K562 (cell line): ENCODE measurements around the gene RPL39L. TPM values are rescaled to one million over a fixed set of nuclear protein-coding genes. Genes with fewer than 3 reads are reported as not detected.

ENCODE experiments used
- ATAC-seq: fragments of 200-7000 bp; cut with Tn5 transposase; 3 replicates; pipeline ENCODE4 v1.9.1; 2020; ENCODE audit warnings: moderate library complexity
- BruUV-seq: library from RNA; stranded (reverse); fragments of 400-500 nt; replicated peaks from 2 replicates; lab custom pipeline; 2021; lab: Mats Ljungman, UMichigan
- CTCF ChIA-PET: fragments of 300-600 bp; formaldehyde crosslinking; extraction: SDS; loops from one replicate; lab custom pipeline; 2021; ENCODE audit warnings: low intra/inter-chr PET ratio; lab: Yijun Ruan, JAX
- POLR2A ChIA-PET: fragments of 300-600, 350-650 bp; sonication (Branson Sonifier 250); formaldehyde crosslinking; extraction: SDS; loops from one replicate; lab custom pipeline; 2021; ENCODE audit warnings: antibody characterized with exemption, inconsistent platforms; lab: Yijun Ruan, JAX
- DNase-seq, 4 experiments: peaks; one replicate each; pipeline versions ENCODE4 v3.0.0 to v3.0.0-alpha.2; 2011 to 2018; ENCODE audit warnings: low spot score in 3 of 4, mixed read lengths in 3 of 4; ENCODE audit errors: extremely low read depth in 1 of 4
- FAIRE-seq: peaks from 2 replicates; lab custom pipeline; 2011; peaks lifted over from hg19 to GRCh38; lab: Jason Lieb, UNC
- H2AFZ ChIP-seq: 2 replicates; pipeline ENCODE4 v1.6.0; 2011; ENCODE audit warnings: low read depth, low read length, control low read depth, inconsistent platforms
- H3K27ac ChIP-seq: fragments of 200-600 bp; 3 replicates; pipeline ENCODE4 v1.8.0; 2011; ENCODE audit warnings: low read depth, mild to moderate bottlenecking, control low read depth, inconsistent platforms, low read length, moderate library complexity, mixed read lengths; ENCODE audit errors: extremely low read depth
- H3K27me3 ChIP-seq, 2 experiments: fragments of 300-600 bp in 1 of 2; 2 replicates in 1 of 2; 3 replicates in 1 of 2; pipeline versions ENCODE4 v1.6.0 to v1.8.0; 2011; ENCODE audit warnings: inconsistent platforms in 2 of 2, low read length in 2 of 2, mild to moderate bottlenecking in 1 of 2, mixed read lengths in 1 of 2, moderate library complexity in 1 of 2; ENCODE audit not compliant: control insufficient read depth in 2 of 2, insufficient read depth in 2 of 2
- H3K36me3 ChIP-seq: fragments of 300-600 bp; 3 replicates; pipeline ENCODE4 v1.8.0; 2011; ENCODE audit warnings: mild to moderate bottlenecking, low read length, inconsistent platforms; ENCODE audit not compliant: control insufficient read depth, insufficient read depth
- H3K4me1 ChIP-seq, 2 experiments: fragments of 200-600 bp in 1 of 2; replicated peaks in 1 of 2; 2 replicates in 1 of 2; 3 replicates in 1 of 2; pipeline versions ENCODE4 v1.5.1 to v1.8.0; 2011; ENCODE audit warnings: inconsistent platforms in 2 of 2, low read length in 2 of 2, mild to moderate bottlenecking in 1 of 2, mixed read lengths in 1 of 2, moderate library complexity in 1 of 2; ENCODE audit not compliant: control insufficient read depth in 2 of 2, insufficient read depth in 2 of 2
- H3K4me2 ChIP-seq: 2 replicates; pipeline ENCODE4 v1.6.1; 2011; ENCODE audit warnings: low read length, control low read depth, inconsistent platforms, mixed read lengths; ENCODE audit not compliant: insufficient read depth
- H3K4me3 ChIP-seq: fragments of 200-600 bp; sonication (generic), shearing (Covaris generic); 2 replicates; pipeline ENCODE4 v1.5.1; 2016; ENCODE audit warnings: control low read depth, inconsistent platforms
- H3K79me2 ChIP-seq: fragments of 200-600 bp; 3 replicates; pipeline ENCODE4 v1.8.0; 2011; ENCODE audit warnings: low read length, inconsistent platforms; ENCODE audit not compliant: control insufficient read depth, insufficient read depth
- H3K9ac ChIP-seq, 2 experiments: 2 replicates each; pipeline versions ENCODE4 v1.6.0 to v1.6.1; 2011; ENCODE audit warnings: low read depth in 2 of 2, low read length in 2 of 2, control low read depth in 1 of 2, inconsistent platforms in 1 of 2, mild to moderate bottlenecking in 1 of 2, mixed read lengths in 1 of 2; ENCODE audit not compliant: insufficient read depth in 1 of 2
- H3K9me1 ChIP-seq: one replicate; pipeline ENCODE4 v1.6.0; 2011; ENCODE audit warnings: inconsistent platforms, mild to moderate bottlenecking, low read length, moderate library complexity; ENCODE audit not compliant: control insufficient read depth, insufficient read depth
- H3K9me3 ChIP-seq: replicated peaks from 2 replicates; pipeline ENCODE4 v1.5.1; 2011; ENCODE audit warnings: low read depth, low read length, inconsistent platforms; ENCODE audit not compliant: control insufficient read depth, insufficient read depth
- H4K20me1 ChIP-seq: replicated peaks from 2 replicates; pipeline ENCODE4 v1.6.1; 2011; ENCODE audit warnings: low read length, inconsistent platforms, mixed read lengths; ENCODE audit not compliant: control insufficient read depth, insufficient read depth
- ELF2 ChIP-seq: fragments of 250-450 bp; sonication (Bioruptor Pico); IDR thresholded peaks from 2 replicates; pipeline ENCODE4 v1.5.0; 2021; ENCODE audit warnings: mild to moderate bottlenecking
- FOXA1 ChIP-seq: fragments of 450-650 bp; IDR thresholded peaks from 2 replicates; pipeline ENCODE4 v1.6.1; 2016; ENCODE audit warnings: mild to moderate bottlenecking, borderline replicate concordance
- FOXK1 ChIP-seq: sonication (generic); formaldehyde crosslinking; IDR thresholded peaks from 2 replicates; pipeline ENCODE4 v1.8.0; 2022; ENCODE audit warnings: missing genetic modification reagents, mild to moderate bottlenecking, borderline replicate concordance
- GATAD2A ChIP-seq: fragments of 450-650 bp; IDR thresholded peaks from 2 replicates; pipeline ENCODE4 v1.6.1; 2017
- TRIM25 ChIP-seq: fragments of 450-650 bp; IDR thresholded peaks from 2 replicates; pipeline ENCODE4 v1.7.0; 2016; ENCODE audit warnings: borderline replicate concordance
- WGBS: fragments of 100-300 bp; shearing (Covaris generic); methylation state at CpG from one replicate; pipeline ENCODE4 v1.1.6; 2016; ENCODE audit warnings: low coverage, mixed read lengths; ENCODE audit not compliant: insufficient coverage; ENCODE audit errors: missing lambda C conversion rate; 5-methylcytosine and 5-hydroxymethylcytosine counted together
- in situ Hi-C: fragments of 300-500 bp; cut with MboI; formaldehyde crosslinking; loops from 4 replicates; pipeline ENCODE4 v1.15.0; 2018; ENCODE audit warnings: inconsistent platforms, mixed read lengths
- intact Hi-C: fragments of 100-400 bp; cut with micrococcal nuclease; formaldehyde crosslinking; loops from 2 replicates; pipeline ENCODE4 v1.14.2; 2022
- polyA plus RNA-seq, 8 experiments: library from polyadenylated mRNA; depleted of rRNA in 4 of 8; stranded (reverse) in 5 of 8; unstranded in 3 of 8; fragments of >200 nt; fragmentation: Nextera tagmentation in 2 of 8; fragmentation: Illumina TruSeq in 1 of 8; extraction: Ambion mirVana in 2 of 8; extraction: Trizol in 1 of 8; gene quantifications; 2 replicates each; pipeline versions ENCODE4 v1.2.1 to v1.2.3, GENCODE V29; 2011 to 2014; ENCODE audit warnings: inconsistent platforms in 1 of 8, missing spikeins in 1 of 8
- total RNA-seq, 7 experiments: library from RNA; depleted of rRNA in 6 of 7; stranded (reverse); fragments of >200 nt in 6 of 7; fragmentation: Illumina TruSeq in 2 of 7; extraction: Trizol in 2 of 7; gene quantifications; 2 replicates each; pipeline versions ENCODE4 v1.2.1 to v1.2.3, GENCODE V29; 2011 to 2021; ENCODE audit warnings: low replicate concordance in 1 of 7

RPL39L gene
- total and polyA plus RNA-seq, 9 of the 15 experiments (the other 6 are each of a cell fraction or from before 2014, with no cell fraction given) = 15.0 to 122 (median 45.5) TPM

GRCh38 chr3:187088701-187089100 is 50.6 kb downstream of the RPL39L start (continued):
- TF ChIP-seq TRIM25 = no peak
- TF ChIP-seq, all 486 proteins: peak for 0

GRCh38 chr3:187086831-187087230 is 52.5 kb downstream of the RPL39L start:
- intact Hi-C loops (no loop called here), in situ Hi-C loops (no loop called here)
- H3K36me3 ChIP-seq = no peaks in the 10 kb centered on the region
- no peaks in the 10 kb centered on the region for H4K20me1 ChIP-seq
- TF ChIP-seq FOXK1 (no peak), FOXA1 (no peak), GATAD2A (no peak), ELF2 (no peak)
- DNase-seq = no peak
- no TSS peak for BruUV-seq
- H2AFZ ChIP-seq = no peak overlapping the region
- no peak overlapping the region for H3K4me3 ChIP-seq
- H3K4me1 ChIP-seq = no peaks in the 10 kb centered on the region
- no peaks in the 10 kb centered on the region for H3K9me3 ChIP-seq
- WGBS = 73% methylated on average over 2 of the region's 3 CpGs
- no peak overlapping the region for H3K9ac ChIP-seq
- FAIRE-seq = no peak
- no peaks in the 10 kb centered on the region for H3K79me2 ChIP-seq
- POLR2A ChIA-PET = no interaction called here
- no peak overlapping the region for H3K27ac ChIP-seq
- H3K4me2 ChIP-seq = no peak overlapping the region
- no peak for ATAC-seq
- CTCF ChIA-PET = no interaction called here
- no peaks in the 10 kb centered on the region for H3K27me3 ChIP-seq
- H3K9me1 ChIP-seq = no peaks in the 10 kb centered on the region
